HEK293T (cell line): ENCODE results near the gene IRF3.
"Not testable (repeated sequence)": the region's sequence is repeated elsewhere in the genome, so short reads cannot be mapped to it uniquely, and the experiment has no call there.

Experiments used
- CTCF ChIA-PET: fragments of 350-600 bp; formaldehyde crosslinking; extraction: SDS; loops from one replicate; lab custom pipeline; 2021; ENCODE audit warnings: antibody characterized with exemption, inconsistent platforms; lab: Yijun Ruan, JAX
- POLR2A ChIA-PET: fragments of 350-600 bp; formaldehyde crosslinking; extraction: SDS; loops from one replicate; lab custom pipeline; 2020; ENCODE audit warnings: antibody characterized with exemption, inconsistent platforms; lab: Yijun Ruan, JAX
- DNase-seq: peaks from one replicate; pipeline ENCODE4 v3.0.0; 2012; ENCODE audit warnings: mixed read lengths; ENCODE audit errors: extremely low spot score
- ARNT ChIP-seq: fragments of 450-650 bp; IDR thresholded peaks from 2 replicates; pipeline ENCODE4 v1.6.1; 2017; ENCODE audit warnings: mild to moderate bottlenecking
- BHLHE40 ChIP-seq: fragments of 450-650 bp; IDR thresholded peaks from 2 replicates; pipeline ENCODE4 v1.6.1; 2016; ENCODE audit warnings: mild to moderate bottlenecking, moderate library complexity, borderline replicate concordance
- CTBP1 ChIP-seq: fragments of 450-650 bp; IDR thresholded peaks from 2 replicates; pipeline ENCODE4 v1.6.1; 2016; ENCODE audit warnings: borderline replicate concordance
- ELF4 ChIP-seq: fragments of 450-650 bp; IDR thresholded peaks from 2 replicates; pipeline ENCODE4 v1.6.1; 2017; ENCODE audit warnings: antibody characterized with exemption
- FOXA1 ChIP-seq: fragments of 450-650 bp; IDR thresholded peaks from 2 replicates; pipeline ENCODE4 v1.6.1; 2016; ENCODE audit warnings: mild to moderate bottlenecking
- FOXK2 ChIP-seq: fragments of 450-650 bp; IDR thresholded peaks from 2 replicates; pipeline ENCODE4 v1.6.1; 2016; ENCODE audit warnings: mild to moderate bottlenecking
- FOXM1 ChIP-seq: fragments of 450-650 bp; IDR thresholded peaks from 2 replicates; pipeline ENCODE4 v1.6.1; 2017; ENCODE audit warnings: mild to moderate bottlenecking, borderline replicate concordance
- HDGF ChIP-seq: fragments of 450-650 bp; IDR thresholded peaks from 2 replicates; pipeline ENCODE4 v1.6.1; 2017; ENCODE audit warnings: antibody characterized with exemption, borderline replicate concordance
- L3MBTL2 ChIP-seq: fragments of 450-650 bp; conservative IDR thresholded peaks from 2 replicates; pipeline ENCODE4 v1.6.1; 2016; ENCODE audit warnings: mild to moderate bottlenecking
- LEF1 ChIP-seq: fragments of 450-650 bp; IDR thresholded peaks from 2 replicates; pipeline ENCODE4 v1.6.1; 2017; ENCODE audit warnings: mild to moderate bottlenecking, borderline replicate concordance
- NFRKB ChIP-seq: fragments of 450-650 bp; IDR thresholded peaks from 2 replicates; pipeline ENCODE4 v1.6.1; 2016; ENCODE audit warnings: mild to moderate bottlenecking, moderate library complexity
- SP1 ChIP-seq: fragments of 450-650 bp; IDR thresholded peaks from 2 replicates; pipeline ENCODE4 v1.6.1; 2017
- SUZ12 ChIP-seq: fragments of 450-650 bp; IDR thresholded peaks from 2 replicates; pipeline ENCODE4 v1.6.1; 2016; ENCODE audit warnings: mild to moderate bottlenecking
- TARDBP ChIP-seq: fragments of 450-650 bp; IDR thresholded peaks from 2 replicates; pipeline ENCODE4 v1.6.1; 2016
- ZNF384 ChIP-seq: fragments of 450-650 bp; IDR thresholded peaks from 2 replicates; pipeline ENCODE4 v1.6.1; 2016
- TF ChIP-seq, protein P1 (sequence below): fragments of 450-650 bp; IDR thresholded peaks from 2 replicates; pipeline ENCODE4 v1.6.1; 2016

Gene IRF3

DNA sequence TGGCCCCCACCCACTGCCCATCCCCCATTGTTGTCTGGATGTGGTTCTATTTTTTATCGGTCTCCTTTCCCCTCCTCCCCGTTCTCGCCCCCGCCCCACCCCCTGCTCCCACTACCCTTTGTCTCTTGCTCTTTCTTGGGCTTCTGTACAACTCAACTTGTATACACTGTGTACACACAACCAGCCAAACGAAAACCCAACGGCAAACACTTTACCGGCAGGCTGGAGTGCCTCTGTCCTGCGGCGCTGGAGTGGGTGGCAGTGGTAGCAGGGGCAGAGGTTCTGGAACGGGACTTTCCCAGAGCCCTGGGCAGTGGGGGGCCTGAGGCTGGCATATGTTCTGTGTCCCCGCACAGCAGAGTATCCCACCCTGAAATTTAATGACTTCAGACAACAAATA lies 39.4 kb downstream of the IRF3 start:
- ChIA-PET POLR2A (no interaction called here), CTCF (no interaction called here)
- DNase-seq = no peak
- TF ChIP-seq LEF1 (no peak), HDGF (no peak), FOXM1 (no peak), ELF4 (no peak), ARNT (no peak), L3MBTL2 (no peak), TARDBP (no peak), BHLHE40 (no peak), SUZ12 (no peak), FOXA1 (no peak), NFRKB (no peak), ZNF384 (no peak), CTBP1 (no peak), FOXK2 (no peak), SP1 (no peak)
- TF ChIP-seq, protein P1, sequence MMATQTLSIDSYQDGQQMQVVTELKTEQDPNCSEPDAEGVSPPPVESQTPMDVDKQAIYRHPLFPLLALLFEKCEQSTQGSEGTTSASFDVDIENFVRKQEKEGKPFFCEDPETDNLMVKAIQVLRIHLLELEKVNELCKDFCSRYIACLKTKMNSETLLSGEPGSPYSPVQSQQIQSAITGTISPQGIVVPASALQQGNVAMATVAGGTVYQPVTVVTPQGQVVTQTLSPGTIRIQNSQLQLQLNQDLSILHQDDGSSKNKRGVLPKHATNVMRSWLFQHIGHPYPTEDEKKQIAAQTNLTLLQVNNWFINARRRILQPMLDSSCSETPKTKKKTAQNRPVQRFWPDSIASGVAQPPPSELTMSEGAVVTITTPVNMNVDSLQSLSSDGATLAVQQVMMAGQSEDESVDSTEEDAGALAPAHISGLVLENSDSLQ = no peak

GRCh38 chr19:49624967-49625910 lies 40.4 kb downstream of the IRF3 start:
- no peak for DNase-seq
- no peak for TF ChIP-seq FOXA1
- no peak for TF ChIP-seq ELF4
- TF ChIP-seq LEF1 = no peak
- TF ChIP-seq CTBP1 = no peak
- no peak for TF ChIP-seq FOXK2
- no peak for TF ChIP-seq FOXM1
- no peak for TF ChIP-seq NFRKB
- TF ChIP-seq L3MBTL2 = no peak
- ChIA-PET CTCF (no interaction called here), POLR2A (interaction anchor here (1.0 kb wide), 1 partner anchor 15 kb away, joined by 4 read pairs; the partner anchor contains the start of gene RRAS)

GRCh38 chr19:49617860-49618259 lies 47.8 kb downstream of the IRF3 start:
- DNase-seq, CTCF ChIA-PET: not testable (repeated sequence)
- POLR2A ChIA-PET = interaction anchor here (1.0 to 1.6 kb wide), 2 partner anchors 23 to 38 kb away, joined by 3 read pairs; partner anchors contain the start of gene NOSIP

GRCh38 chr19:49616945-49617344 lies 48.7 kb downstream of the IRF3 start:
- POLR2A ChIA-PET = no interaction called here
- TF ChIP-seq ELF4 (no peak), HDGF (no peak), SP1 (no peak), ZNF384 (no peak), CTBP1 (no peak), FOXM1 (no peak), FOXK2 (no peak), L3MBTL2 (no peak), TARDBP (no peak), ARNT (no peak), BHLHE40 (no peak), SUZ12 (no peak), LEF1 (no peak), NFRKB (no peak), FOXA1 (no peak)
- TF ChIP-seq, protein P1 = no peak
- DNase-seq = no peak
- CTCF ChIA-PET = no interaction called here

DNA sequence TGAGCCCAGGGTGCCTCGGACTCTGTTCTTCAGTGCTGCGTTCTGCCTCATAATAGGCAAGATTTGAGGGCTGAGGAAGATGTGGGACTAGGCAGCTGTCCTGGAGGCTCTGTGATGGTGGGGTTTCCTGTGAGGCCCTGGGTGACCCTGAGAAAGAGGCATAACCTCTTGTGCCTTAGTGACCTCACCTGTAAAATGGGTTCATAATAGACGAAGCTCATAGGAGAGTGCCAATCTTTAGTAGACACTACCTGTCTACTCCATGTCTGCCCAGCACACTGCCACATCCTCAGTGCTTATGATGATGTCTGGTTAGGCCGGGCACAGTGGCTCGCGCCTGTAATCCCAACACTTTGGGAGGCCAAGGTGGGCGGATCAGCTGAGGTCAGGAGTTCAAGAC lies 49.1 kb downstream of the IRF3 start:
- ChIA-PET CTCF (interaction anchor here (0.6 kb wide), 1 partner anchor 322 kb away, joined by 8 read pairs; no protein-coding TSS in a partner anchor), POLR2A (no interaction called here)
- no peak for TF ChIP-seq FOXK2
- DNase-seq = no peak

DNA sequence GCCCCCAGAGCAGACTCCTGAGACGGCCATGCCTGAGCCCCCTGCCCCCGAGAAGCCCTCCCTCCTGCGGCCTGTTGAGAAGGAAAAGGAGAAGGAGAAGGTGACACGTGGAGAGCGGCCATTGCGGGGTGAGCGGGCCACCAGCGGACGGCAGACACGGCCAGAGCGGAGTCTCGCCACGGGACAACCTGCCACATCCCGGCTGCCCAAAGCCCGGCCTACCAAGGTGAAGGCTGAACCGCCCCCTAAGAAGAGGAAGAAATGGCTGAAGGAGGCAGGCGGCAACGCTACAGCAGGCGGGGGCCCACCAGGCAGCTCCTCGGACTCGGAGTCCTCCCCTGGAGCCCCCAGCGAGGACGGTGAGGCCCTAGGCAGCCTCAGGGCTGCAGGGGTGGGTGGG lies 49.8 kb downstream of the IRF3 start:
- no peak for TF ChIP-seq TARDBP
- TF ChIP-seq HDGF = no peak
- TF ChIP-seq ARNT = no peak
- no peak for TF ChIP-seq SP1
- TF ChIP-seq ELF4 = no peak
- TF ChIP-seq FOXM1 = no peak
- TF ChIP-seq SUZ12 = no peak
- no peak for TF ChIP-seq ZNF384
- TF ChIP-seq NFRKB = no peak
- TF ChIP-seq FOXK2 = no peak
- TF ChIP-seq, protein P1 = no peak
- TF ChIP-seq LEF1 = no peak
- TF ChIP-seq L3MBTL2 = no peak
- TF ChIP-seq BHLHE40 = no peak
- no peak for TF ChIP-seq CTBP1
- no peak for TF ChIP-seq FOXA1
- no peak for DNase-seq
- CTCF ChIA-PET = interaction anchor here (0.6 kb wide), 1 partner anchor 322 kb away, joined by 8 read pairs; no protein-coding TSS in a partner anchor
- POLR2A ChIA-PET = no interaction called here
